Central memory CD8-positive, alpha-beta T cell (primary cell): ENCODE measurements around the gene RGS7.

Experiments used
- ATAC-seq: fragments of 150-1000 bp; cut with Tn5 transposase; replicated peaks from 2 replicates; pipeline ENCODE4 v1.10.0; 2022; ENCODE audit warnings: mild to moderate bottlenecking, moderate FRiP score, moderate number of reproducible peaks; ENCODE audit not compliant: poor library complexity, severe bottlenecking; ENCODE audit errors: extremely low read depth
- DNase-seq, 2 donors: peaks; one replicate each; pipeline ENCODE4 v3.0.0; 2021; ENCODE audit warnings: low spot score in 2 of 2
- H3K27ac Mint-ChIP-seq: one replicate; pipeline ENCODE4 v1.8.0; 2022; ENCODE audit warnings: low read depth, mild to moderate bottlenecking, moderate library complexity, mixed read lengths
- H3K27me3 Mint-ChIP-seq: one replicate; pipeline ENCODE4 v1.8.0; 2022; ENCODE audit warnings: mixed read lengths
- H3K36me3 Mint-ChIP-seq: one replicate; pipeline ENCODE4 v1.8.0; 2022; ENCODE audit warnings: mild to moderate bottlenecking, moderate library complexity, mixed read lengths; ENCODE audit not compliant: insufficient read depth
- H3K4me1 Mint-ChIP-seq: one replicate; pipeline ENCODE4 v1.8.0; 2022; ENCODE audit warnings: mixed read lengths
- H3K4me3 Mint-ChIP-seq: one replicate; pipeline ENCODE4 v1.8.0; 2022; ENCODE audit warnings: mild to moderate bottlenecking, moderate library complexity, mixed read lengths
- H3K9me3 Mint-ChIP-seq: one replicate; pipeline ENCODE4 v1.8.0; 2022; ENCODE audit warnings: mixed read lengths

Gene RGS7

GRCh38 chr1:240876071-240876470 lies 480.9 kb downstream of the RGS7 start:
- ATAC-seq (no peak), DNase-seq (no peak)
- peaks cover 15% of the 10 kb centered on the region for H3K9me3 Mint-ChIP-seq
- H3K27me3 Mint-ChIP-seq, result no peaks in the 10 kb centered on the region
- no peak overlapping the region for H3K27ac Mint-ChIP-seq
- no peaks in the 10 kb centered on the region for H3K36me3 Mint-ChIP-seq
- no peak overlapping the region for H3K4me3 Mint-ChIP-seq
- H3K4me1 Mint-ChIP-seq, result no peaks in the 10 kb centered on the region

- no peaks in the 10 kb centered on the region for H3K27me3 Mint-ChIP-seq
- no peak for ATAC-seq
- peaks cover 7% of the 10 kb centered on the region for H3K9me3 Mint-ChIP-seq
- no peaks in the 10 kb centered on the region for H3K4me1 Mint-ChIP-seq
- no peak overlapping the region for H3K27ac Mint-ChIP-seq
- H3K4me3 Mint-ChIP-seq, result no peak overlapping the region
- H3K36me3 Mint-ChIP-seq, result no peaks in the 10 kb centered on the region
- no peak for DNase-seq
These were observed 487.9 kb downstream of the RGS7 start for GRCh38 chr1:240869071-240869470.

DNA sequence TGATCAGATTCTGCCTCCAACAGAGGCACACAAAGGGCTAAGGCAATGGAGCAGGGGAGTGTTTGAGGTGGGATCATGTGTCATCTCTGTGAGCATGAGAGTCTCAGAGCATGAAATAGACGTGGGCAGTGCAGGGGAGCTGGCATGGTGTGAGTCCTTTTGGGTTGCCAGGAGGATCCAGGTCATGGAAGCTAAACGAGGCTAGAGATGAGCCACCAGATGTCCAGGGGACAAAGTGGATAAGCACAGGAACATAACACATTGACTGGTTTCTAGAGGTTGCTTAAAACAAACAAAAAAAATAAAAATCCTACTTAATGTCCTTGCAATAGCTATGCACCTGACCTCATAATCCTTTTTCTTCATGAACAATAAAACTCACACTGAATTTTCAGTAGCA lies 490.3 kb downstream of the RGS7 start:
- Mint-ChIP-seq H3K4me3 (no peak overlapping the region), H3K36me3 (no peaks in the 10 kb centered on the region), H3K9me3 (peaks cover 7% of the 10 kb centered on the region), H3K27ac (no peak overlapping the region), H3K27me3 (no peaks in the 10 kb centered on the region), H3K4me1 (no peaks in the 10 kb centered on the region)
- DNase-seq (no peak), ATAC-seq (no peak)

DNA sequence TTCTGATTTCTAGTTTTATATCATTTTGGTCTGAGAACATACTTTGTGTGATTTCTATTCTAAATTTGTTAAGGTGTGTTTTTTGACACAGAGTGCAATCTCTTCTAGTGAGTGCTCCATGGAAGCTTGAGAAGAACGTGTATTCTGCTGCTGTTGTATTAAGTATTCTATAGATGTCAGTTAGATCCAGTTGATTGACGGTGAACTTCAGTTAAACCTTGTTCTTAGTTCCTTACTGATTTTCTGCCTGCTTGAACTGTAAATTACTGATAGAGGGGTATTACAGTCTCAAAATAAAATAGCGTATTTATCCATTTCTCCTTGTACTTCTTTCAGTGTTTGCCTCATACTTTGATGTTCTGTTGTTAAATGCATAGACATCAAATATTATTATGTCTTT lies 497.0 kb downstream of the RGS7 start:
- H3K4me1 Mint-ChIP-seq, result no peaks in the 10 kb centered on the region
- DNase-seq (no peak), ATAC-seq (no peak)
- no peak overlapping the region for H3K27ac Mint-ChIP-seq
- no peaks in the 10 kb centered on the region for H3K27me3 Mint-ChIP-seq
- H3K9me3 Mint-ChIP-seq, result peaks cover 7% of the 10 kb centered on the region
- no peak overlapping the region for H3K4me3 Mint-ChIP-seq
- H3K36me3 Mint-ChIP-seq, result no peaks in the 10 kb centered on the region

GRCh38 chr1:240854367-240854766 lies 502.6 kb downstream of the RGS7 start:
- Mint-ChIP-seq H3K27me3 (no peaks in the 10 kb centered on the region), H3K4me1 (no peaks in the 10 kb centered on the region), H3K27ac (no peak overlapping the region), H3K9me3 (peaks cover 28% of the 10 kb centered on the region), H3K36me3 (no peaks in the 10 kb centered on the region), H3K4me3 (no peak overlapping the region)
- no peak for ATAC-seq
- no peak for DNase-seq

GRCh38 chr1:240847325-240847724 lies 509.7 kb downstream of the RGS7 start:
- Mint-ChIP-seq H3K36me3 (no peaks in the 10 kb centered on the region), H3K27ac (no peak overlapping the region), H3K4me1 (no peaks in the 10 kb centered on the region), H3K27me3 (no peaks in the 10 kb centered on the region), H3K9me3 (peaks cover 27% of the 10 kb centered on the region), H3K4me3 (no peak overlapping the region)
- no peak for ATAC-seq
- no peak for DNase-seq

- Mint-ChIP-seq H3K27ac (no peak overlapping the region), H3K27me3 (no peaks in the 10 kb centered on the region), H3K9me3 (peaks cover 19% of the 10 kb centered on the region), H3K4me3 (no peak overlapping the region), H3K4me1 (no peaks in the 10 kb centered on the region), H3K36me3 (no peaks in the 10 kb centered on the region)
- no peak for ATAC-seq
- no peak for DNase-seq
These were observed 512.5 kb downstream of the RGS7 start for GRCh38 chr1:240844486-240844885.

- ATAC-seq, result no peak
- no peaks in the 10 kb centered on the region for H3K4me1 Mint-ChIP-seq
- no peak overlapping the region for H3K4me3 Mint-ChIP-seq
- H3K36me3 Mint-ChIP-seq, result no peaks in the 10 kb centered on the region
- DNase-seq, result no peak
- H3K27me3 Mint-ChIP-seq, result no peaks in the 10 kb centered on the region
- no peak overlapping the region for H3K27ac Mint-ChIP-seq
- peaks cover 17% of the 10 kb centered on the region for H3K9me3 Mint-ChIP-seq
These were observed 513.2 kb downstream of the RGS7 start for GRCh38 chr1:240843798-240844197.

DNA sequence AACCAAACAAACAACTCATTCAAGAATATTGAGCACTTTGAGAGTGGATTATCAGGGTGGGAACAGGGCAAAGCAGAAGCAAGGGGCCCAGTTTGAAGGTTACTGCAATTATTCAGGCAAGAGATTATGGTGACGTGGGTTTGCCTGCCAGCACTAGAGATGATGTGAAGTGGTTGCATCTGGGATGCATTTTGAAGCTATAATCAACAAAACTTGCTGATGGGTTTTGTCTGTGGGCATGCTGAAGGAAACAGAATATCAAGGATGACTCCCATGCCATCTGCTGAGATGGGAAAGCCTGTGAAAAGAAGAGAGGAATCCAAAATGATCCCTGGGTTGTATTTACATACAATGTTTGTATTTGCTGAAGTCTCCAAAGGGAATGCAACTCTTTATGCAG lies 520.7 kb downstream of the RGS7 start:
- ATAC-seq (no peak), DNase-seq (no peak)
- Mint-ChIP-seq H3K36me3 (no peaks in the 10 kb centered on the region), H3K4me3 (no peak overlapping the region), H3K27ac (no peak overlapping the region), H3K9me3 (peaks cover 12% of the 10 kb centered on the region), H3K4me1 (no peaks in the 10 kb centered on the region), H3K27me3 (no peaks in the 10 kb centered on the region)

- ATAC-seq (no peak), DNase-seq (no peak)
- Mint-ChIP-seq H3K27ac (no peak overlapping the region), H3K36me3 (no peaks in the 10 kb centered on the region), H3K4me1 (no peaks in the 10 kb centered on the region), H3K9me3 (peaks cover 7% of the 10 kb centered on the region), H3K27me3 (no peaks in the 10 kb centered on the region), H3K4me3 (no peak overlapping the region)
These were observed 521.7 kb downstream of the RGS7 start for GRCh38 chr1:240835291-240835690.

DNA sequence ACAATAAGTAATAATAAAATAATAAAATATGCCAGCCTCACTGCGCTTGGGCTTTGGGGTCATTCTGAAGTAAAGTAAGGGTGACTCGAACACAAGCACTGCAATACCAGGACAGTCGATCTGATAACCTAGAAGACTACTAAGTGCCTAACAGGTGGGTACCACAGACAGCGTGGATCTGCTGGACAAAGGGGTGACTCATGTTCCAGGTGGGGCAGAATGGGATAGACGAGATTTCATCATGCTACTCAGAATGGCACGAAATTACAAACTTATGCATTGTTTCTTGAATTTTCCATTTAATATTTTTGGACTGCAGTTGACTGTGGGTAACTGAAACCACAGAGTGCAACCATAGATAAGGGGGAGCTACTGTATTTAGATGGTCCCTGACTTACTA lies 523.9 kb downstream of the RGS7 start:
- Mint-ChIP-seq H3K36me3 (no peaks in the 10 kb centered on the region), H3K27me3 (no peaks in the 10 kb centered on the region), H3K9me3 (peaks cover 8% of the 10 kb centered on the region), H3K4me1 (no peaks in the 10 kb centered on the region), H3K27ac (no peak overlapping the region), H3K4me3 (no peak overlapping the region)
- ATAC-seq, result no peak
- no peak for DNase-seq

- ATAC-seq, result no peak
- DNase-seq, result no peak
- Mint-ChIP-seq H3K27ac (no peak overlapping the region), H3K27me3 (no peaks in the 10 kb centered on the region), H3K9me3 (peaks cover 8% of the 10 kb centered on the region), H3K4me1 (no peaks in the 10 kb centered on the region), H3K36me3 (no peaks in the 10 kb centered on the region), H3K4me3 (no peak overlapping the region)
These were observed 525.1 kb downstream of the RGS7 start for GRCh38 chr1:240831922-240832321.

GRCh38 chr1:240831191-240831631 lies 525.8 kb downstream of the RGS7 start:
- Mint-ChIP-seq H3K4me3 (no peak overlapping the region), H3K9me3 (peaks cover 8% of the 10 kb centered on the region), H3K4me1 (no peaks in the 10 kb centered on the region), H3K27ac (no peak overlapping the region), H3K36me3 (no peaks in the 10 kb centered on the region), H3K27me3 (no peaks in the 10 kb centered on the region)
- DNase-seq (no peak), ATAC-seq (no peak)

DNA sequence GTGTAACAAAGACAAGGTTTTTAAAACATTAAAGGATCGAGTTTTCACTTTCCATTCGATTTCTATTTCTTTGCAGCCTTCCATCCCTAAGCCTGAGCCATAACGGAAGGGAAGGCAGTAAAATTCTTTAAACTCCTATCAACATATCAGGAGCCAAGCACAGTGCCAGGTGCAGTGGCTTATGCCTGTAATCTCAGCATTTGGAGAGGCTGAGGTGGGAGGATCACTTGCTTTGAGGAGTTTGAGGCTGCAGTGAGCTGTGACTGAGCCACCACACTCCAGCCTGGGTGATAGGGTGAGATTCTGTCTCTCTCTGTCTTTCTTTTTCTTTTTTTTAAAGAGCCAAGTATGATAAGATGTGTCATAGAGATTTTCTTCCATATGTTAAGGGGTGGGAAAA lies 527.5 kb downstream of the RGS7 start:
- no peak overlapping the region for H3K4me3 Mint-ChIP-seq
- H3K4me1 Mint-ChIP-seq, result no peaks in the 10 kb centered on the region
- no peak overlapping the region for H3K27ac Mint-ChIP-seq
- DNase-seq (no peak), ATAC-seq (no peak)
- H3K27me3 Mint-ChIP-seq, result no peaks in the 10 kb centered on the region
- peaks cover 8% of the 10 kb centered on the region for H3K9me3 Mint-ChIP-seq
- H3K36me3 Mint-ChIP-seq, result no peaks in the 10 kb centered on the region
